GM21529 (cell line): ENCODE measurements around the gene HOXD3.

Experiments
- ATAC-seq: cut with Tn5 transposase; IDR thresholded peaks from one replicate; pipeline ENCODE4 v1.9.1; 2021; ENCODE audit not compliant: unreplicated experiment

HOXD3 gene

DNA sequence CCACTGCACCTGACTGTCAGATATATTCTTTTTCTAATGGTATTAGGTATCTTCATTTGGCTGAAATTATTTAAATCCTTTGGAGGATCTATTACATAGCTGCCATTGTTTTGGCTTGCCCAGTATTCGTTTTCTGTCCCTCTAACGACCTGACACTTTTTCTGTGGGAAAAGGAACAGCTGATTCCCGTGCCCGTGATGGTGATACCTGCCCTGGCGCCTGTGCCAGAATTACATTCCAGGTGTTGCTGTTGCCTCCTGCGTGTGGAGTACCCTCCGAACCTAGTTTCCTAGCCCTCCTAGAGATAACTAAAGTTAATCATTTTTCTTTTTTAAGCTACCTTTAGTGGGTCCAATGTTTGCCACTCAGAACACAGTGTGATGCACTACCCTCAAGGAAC, 45.4 kb downstream of the HOXD3 start:
- no peak for ATAC-seq

GRCh38 chr2:176205126-176205525, 48.0 kb downstream of the HOXD3 start:
- no peak for ATAC-seq

DNA sequence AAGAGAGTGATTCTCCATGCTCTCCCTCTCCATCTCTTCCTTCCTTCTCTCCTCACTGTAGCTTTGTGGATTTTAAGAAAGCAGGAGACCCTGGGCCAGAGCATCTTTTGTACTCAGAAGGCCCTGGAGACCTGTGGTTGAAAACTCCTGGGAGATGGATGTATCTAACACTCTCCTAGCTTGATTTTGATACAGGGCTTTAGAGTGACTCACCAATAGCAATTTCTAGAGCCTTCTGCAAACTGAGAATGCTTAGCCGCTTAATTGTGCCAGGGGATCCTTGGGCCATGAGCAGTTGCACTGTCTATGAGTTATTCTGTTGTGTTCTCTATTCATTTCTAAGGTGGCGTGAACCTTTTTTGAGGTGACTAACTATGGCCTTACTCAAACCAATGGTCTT, 49.0 kb downstream of the HOXD3 start:
- no peak for ATAC-seq

DNA sequence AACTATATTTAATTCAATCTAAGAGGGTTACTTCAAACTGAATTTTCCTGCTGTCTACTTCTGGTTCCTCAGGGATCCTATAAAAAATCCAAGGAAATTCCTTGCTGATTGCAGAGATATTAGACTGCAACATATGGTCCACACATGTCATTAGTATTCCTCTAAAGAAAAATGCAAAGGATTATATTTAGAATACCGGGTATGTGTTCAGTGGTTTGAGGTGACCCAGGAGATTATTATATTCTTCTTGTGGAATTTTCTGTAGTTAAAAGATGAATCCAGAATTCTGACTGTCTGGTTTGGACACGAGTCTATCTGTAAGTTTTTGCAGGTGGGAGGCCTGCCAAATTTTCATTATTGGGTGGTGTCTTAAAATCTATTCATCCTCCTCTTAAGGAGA, 49.6 kb downstream of the HOXD3 start:
- no peak for ATAC-seq

- no peak for ATAC-seq
These were observed 54.0 kb downstream of the HOXD3 start for GRCh38 chr2:176211110-176211509.

DNA sequence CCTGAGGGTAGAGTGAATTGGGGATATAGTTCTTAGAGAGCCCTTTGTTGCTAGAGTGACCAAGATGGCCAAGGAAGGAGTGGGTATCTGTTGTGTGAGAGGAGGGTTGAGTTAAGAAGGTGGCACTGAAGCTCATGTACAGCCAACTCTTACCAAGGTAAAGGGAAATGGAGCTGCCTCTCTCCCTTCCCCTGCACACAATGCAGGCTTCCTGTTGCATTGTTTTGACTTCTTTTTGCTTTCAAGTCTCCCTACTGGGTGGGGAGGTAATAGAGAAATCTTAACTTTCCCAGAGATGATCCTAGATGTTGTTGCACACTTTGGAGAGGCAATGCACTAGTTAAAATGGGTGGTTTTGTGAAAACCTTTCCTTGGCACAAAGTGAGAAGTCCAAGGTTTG, 55.2 kb downstream of the HOXD3 start:
- no peak for ATAC-seq

- no peak for ATAC-seq
These were observed 56.3 kb downstream of the HOXD3 start for GRCh38 chr2:176213406-176213805.
